ENCODE measurements around the gene CYFIP2.

The CYFIP2 gene

GRCh38 chr5:157328277-157328912, 62.5 kb downstream of the CYFIP2 start:
- H3K4me3 ChIP-seq (IDR thresholded peaks at IDR 0.05; ENCODE audit: insufficient read depth, low read depth, low read length) = no peak overlapping the region
- H3K4me1 ChIP-seq (ENCODE audit: low read depth, poor library complexity, severe bottlenecking) = no peaks in the 10 kb centered on the region
- peak; percentile 78 for TF ChIP-seq CTCF (conservative IDR thresholded peaks at IDR 0.05; ENCODE audit: low read depth, low read length)
- H4K20me1 ChIP-seq (ENCODE audit: insufficient read depth) = no peaks in the 10 kb centered on the region
- no peak overlapping the region for H3K9ac ChIP-seq
- H2AFZ ChIP-seq (ENCODE audit: low read depth) = no peak overlapping the region
- H3K27me3 ChIP-seq (ENCODE audit: insufficient read depth, low read depth) = no peaks in the 10 kb centered on the region
- H3K79me2 ChIP-seq (ENCODE audit: insufficient read depth, low read depth) = no peaks in the 10 kb centered on the region
- H3K27ac ChIP-seq = no peak overlapping the region
- no peaks in the 10 kb centered on the region for H3K36me3 ChIP-seq (ENCODE audit: insufficient read depth)
- no peak overlapping the region for H3K4me2 ChIP-seq

GRCh38 chr5:157331807-157332206, 65.9 kb downstream of the CYFIP2 start:
- no peak overlapping the region for H3K27ac ChIP-seq
- no peaks in the 10 kb centered on the region for H3K36me3 ChIP-seq (ENCODE audit: insufficient read depth)
- H3K4me1 ChIP-seq (ENCODE audit: low read depth, poor library complexity, severe bottlenecking) = no peaks in the 10 kb centered on the region
- H3K4me3 ChIP-seq (IDR thresholded peaks at IDR 0.05; ENCODE audit: insufficient read depth, low read depth, low read length) = no peak overlapping the region
- no peaks in the 10 kb centered on the region for H3K79me2 ChIP-seq (ENCODE audit: insufficient read depth, low read depth)
- TF ChIP-seq CTCF (conservative IDR thresholded peaks at IDR 0.05; ENCODE audit: low read depth, low read length) = no peak
- no peaks in the 10 kb centered on the region for H4K20me1 ChIP-seq (ENCODE audit: insufficient read depth)
- no peak overlapping the region for H3K4me2 ChIP-seq
- H2AFZ ChIP-seq (ENCODE audit: low read depth) = no peak overlapping the region
- no peaks in the 10 kb centered on the region for H3K27me3 ChIP-seq (ENCODE audit: insufficient read depth, low read depth)
- H3K9ac ChIP-seq = no peak overlapping the region

GRCh38 chr5:157335534-157336422, 69.9 kb downstream of the CYFIP2 start:
- Histone ChIP-seq H2AFZ (ENCODE audit: low read depth) (no peak overlapping the region), H3K4me3 (IDR thresholded peaks at IDR 0.05; ENCODE audit: insufficient read depth, low read depth, low read length) (no peak overlapping the region), H3K27me3 (ENCODE audit: insufficient read depth, low read depth) (no peaks in the 10 kb centered on the region), H3K9ac (no peak overlapping the region), H4K20me1 (ENCODE audit: insufficient read depth) (no peaks in the 10 kb centered on the region), H3K27ac (no peak overlapping the region), H3K36me3 (ENCODE audit: insufficient read depth) (no peaks in the 10 kb centered on the region), H3K79me2 (ENCODE audit: insufficient read depth, low read depth) (no peaks in the 10 kb centered on the region), H3K4me1 (ENCODE audit: low read depth, poor library complexity, severe bottlenecking) (no peaks in the 10 kb centered on the region), H3K4me2 (no peak overlapping the region)
- TF ChIP-seq CTCF (conservative IDR thresholded peaks at IDR 0.05; ENCODE audit: low read depth, low read length) = no peak

GRCh38 chr5:157336423-157336744, 70.5 kb downstream of the CYFIP2 start:
- Histone ChIP-seq H3K4me1 (ENCODE audit: low read depth, poor library complexity, severe bottlenecking) (no peaks in the 10 kb centered on the region), H3K79me2 (ENCODE audit: insufficient read depth, low read depth) (no peaks in the 10 kb centered on the region), H3K27ac (no peak overlapping the region), H3K27me3 (ENCODE audit: insufficient read depth, low read depth) (no peaks in the 10 kb centered on the region), H3K9ac (no peak overlapping the region), H4K20me1 (ENCODE audit: insufficient read depth) (no peaks in the 10 kb centered on the region), H3K4me3 (IDR thresholded peaks at IDR 0.05; ENCODE audit: insufficient read depth, low read depth, low read length) (no peak overlapping the region), H3K36me3 (ENCODE audit: insufficient read depth) (no peaks in the 10 kb centered on the region), H3K4me2 (no peak overlapping the region), H2AFZ (ENCODE audit: low read depth) (no peak overlapping the region)
- no peak for TF ChIP-seq CTCF (conservative IDR thresholded peaks at IDR 0.05; ENCODE audit: low read depth, low read length)
